Body of pancreas (tissue), 4 donors: ENCODE measurements around the gene FAM78A.

Source experiments
- POLR2A ChIP-seq, 3 donors: fragments of 450-650 bp; IDR thresholded peaks; one replicate each; pipeline ENCODE4 v1.6.1; 2016; ENCODE audit warnings: antibody characterized with exemption in 3 of 3, mild to moderate bottlenecking in 2 of 3
- TF ChIP-seq, protein P1 (sequence below), 7 experiments: fragments of 450-650 bp in 4 of 7; fragments of 200-600 bp in 3 of 7; sonication (generic) in 3 of 7; IDR thresholded peaks; one replicate each; pipeline ENCODE4 v1.5.1; 2016 to 2019; ENCODE audit warnings: antibody characterized with exemption in 7 of 7

DNA sequence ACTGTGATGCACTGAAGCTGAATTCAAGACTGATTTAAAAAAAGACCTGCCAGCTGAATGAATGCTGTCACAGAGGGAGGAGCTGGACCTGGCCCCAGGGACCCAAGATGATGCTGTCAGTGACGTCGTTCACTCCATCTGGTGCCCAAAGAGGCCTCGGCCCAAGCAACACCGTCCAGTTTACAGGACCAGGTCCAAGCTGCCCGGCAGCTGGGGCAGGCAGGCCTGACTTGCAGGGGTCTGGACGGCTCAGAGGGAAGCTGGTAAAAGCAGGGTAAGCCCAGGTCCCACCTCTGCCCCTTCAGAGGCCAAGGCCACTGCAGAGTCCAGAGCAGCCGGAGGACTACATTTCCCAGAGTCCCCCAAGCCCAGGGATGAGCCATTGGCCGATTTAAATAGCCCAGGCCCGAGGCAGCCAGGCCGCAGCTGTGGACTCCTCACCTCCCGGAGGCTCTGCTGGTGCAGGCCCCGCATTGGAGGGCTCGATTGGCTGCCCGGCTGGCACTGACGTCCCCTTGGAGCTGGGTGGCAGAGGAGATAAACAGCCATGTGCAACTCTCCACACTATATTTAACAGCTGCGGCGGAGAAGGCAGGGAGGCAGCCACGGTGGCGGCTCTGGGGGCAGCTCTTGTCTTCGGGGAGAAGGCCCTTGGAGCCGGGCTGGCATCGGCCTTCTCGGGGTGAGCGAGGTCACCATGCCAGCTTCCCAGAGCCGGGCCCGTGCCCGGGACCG lies 13.2 kb upstream of the FAM78A start, which contains the start of gene PLPP7:
- TF ChIP-seq, protein P1, sequence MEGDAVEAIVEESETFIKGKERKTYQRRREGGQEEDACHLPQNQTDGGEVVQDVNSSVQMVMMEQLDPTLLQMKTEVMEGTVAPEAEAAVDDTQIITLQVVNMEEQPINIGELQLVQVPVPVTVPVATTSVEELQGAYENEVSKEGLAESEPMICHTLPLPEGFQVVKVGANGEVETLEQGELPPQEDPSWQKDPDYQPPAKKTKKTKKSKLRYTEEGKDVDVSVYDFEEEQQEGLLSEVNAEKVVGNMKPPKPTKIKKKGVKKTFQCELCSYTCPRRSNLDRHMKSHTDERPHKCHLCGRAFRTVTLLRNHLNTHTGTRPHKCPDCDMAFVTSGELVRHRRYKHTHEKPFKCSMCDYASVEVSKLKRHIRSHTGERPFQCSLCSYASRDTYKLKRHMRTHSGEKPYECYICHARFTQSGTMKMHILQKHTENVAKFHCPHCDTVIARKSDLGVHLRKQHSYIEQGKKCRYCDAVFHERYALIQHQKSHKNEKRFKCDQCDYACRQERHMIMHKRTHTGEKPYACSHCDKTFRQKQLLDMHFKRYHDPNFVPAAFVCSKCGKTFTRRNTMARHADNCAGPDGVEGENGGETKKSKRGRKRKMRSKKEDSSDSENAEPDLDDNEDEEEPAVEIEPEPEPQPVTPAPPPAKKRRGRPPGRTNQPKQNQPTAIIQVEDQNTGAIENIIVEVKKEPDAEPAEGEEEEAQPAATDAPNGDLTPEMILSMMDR (IDR thresholded peaks at IDR 0.05), result no peak
- peak in 1 of 3 donors; percentile 7 for TF ChIP-seq POLR2A (IDR thresholded peaks at IDR 0.05)
